Measurements from ENCODE around the gene RPL36A. TPM values are rescaled to one million over a fixed set of nuclear protein-coding genes. Genes with fewer than 3 reads are reported as not detected.

Gene RPL36A
- total and polyA plus RNA-seq, 4 donors: 123 to 519 (median 379) TPM

- H3K27me3 ChIP-seq (ENCODE audit: control insufficient read depth in 4 of 4, insufficient read depth in 4 of 4, low read length in 3 of 4): no peaks in the 10 kb centered on the region
- TF ChIP-seq FOXA1 (IDR thresholded peaks at IDR 0.05) (no peak), NR2F2 (IDR thresholded peaks at IDR 0.05) (no peak), ATF3 (IDR thresholded peaks at IDR 0.05) (no peak), RAD21 (IDR thresholded peaks at IDR 0.05) (no peak), HNF4A (conservative IDR thresholded peaks at IDR 0.05) (no peak), GABPA (IDR thresholded peaks at IDR 0.05 in 1 of 2, conservative IDR thresholded peaks at IDR 0.05 in 1 of 2) (no peak), REST (IDR thresholded peaks at IDR 0.05) (no peak), RXRA (IDR thresholded peaks at IDR 0.05) (no peak), JUND (IDR thresholded peaks at IDR 0.05) (no peak), CTCF (IDR thresholded peaks at IDR 0.05; ENCODE audit: low read depth, low read length, missing input control) (no peak), TAF1 (conservative IDR thresholded peaks at IDR 0.05) (no peak), SP1 (IDR thresholded peaks at IDR 0.05) (no peak), EGR1 (IDR thresholded peaks at IDR 0.05; ENCODE audit: low read depth in 2 of 2) (no peak), YY1 (IDR thresholded peaks at IDR 0.05) (no peak), MAX (IDR thresholded peaks at IDR 0.05) (no peak), ZBTB33 (IDR thresholded peaks at IDR 0.05) (no peak)
- no peak overlapping the region for H3K27ac ChIP-seq (ENCODE audit: low read depth in 1 of 2, low read length in 2 of 2)
- H3K9ac ChIP-seq (ENCODE audit: low read depth in 1 of 2, low read length in 2 of 2): no peak overlapping the region
- no peak for DNase-seq (ENCODE audit: low spot score)
- WGBS: 92% methylated on average over 4 of the region's 4 CpGs
- peaks cover 0 to 4% (median 2%) of the 10 kb centered on the region in 4 donors for H3K36me3 ChIP-seq (ENCODE audit: control insufficient read depth in 4 of 4, insufficient read depth in 3 of 4, low read depth in 1 of 4, low read length in 3 of 4)
- no peaks in the 10 kb centered on the region for H3K4me1 ChIP-seq (ENCODE audit: control insufficient read depth in 4 of 4, insufficient read depth in 4 of 4, low read length in 3 of 4)
- H3K4me3 ChIP-seq (ENCODE audit: low read depth in 1 of 3, low read length in 3 of 3): no peak overlapping the region
- no peaks in the 10 kb centered on the region for H3K9me3 ChIP-seq (ENCODE audit: control insufficient read depth in 4 of 4, low read length in 3 of 4)
Observed at GRCh38 chrX:101398694-101399093, 7.9 kb downstream of the RPL36A start.

- Histone ChIP-seq H3K9me3 (ENCODE audit: control insufficient read depth in 4 of 4, low read length in 3 of 4) (no peaks in the 10 kb centered on the region), H3K4me1 (ENCODE audit: control insufficient read depth in 4 of 4, insufficient read depth in 4 of 4, low read length in 3 of 4) (no peaks in the 10 kb centered on the region), H3K27me3 (ENCODE audit: control insufficient read depth in 4 of 4, insufficient read depth in 4 of 4, low read length in 3 of 4) (no peaks in the 10 kb centered on the region), H3K4me3 (ENCODE audit: low read depth in 1 of 3, low read length in 3 of 3) (no peak overlapping the region), H3K27ac (ENCODE audit: low read depth in 1 of 2, low read length in 2 of 2) (no peak overlapping the region), H3K36me3 (ENCODE audit: control insufficient read depth in 4 of 4, insufficient read depth in 3 of 4, low read depth in 1 of 4, low read length in 3 of 4) (peaks cover 0 to 4% (median 2%) of the 10 kb centered on the region in 4 donors), H3K9ac (ENCODE audit: low read depth in 1 of 2, low read length in 2 of 2) (no peak overlapping the region)
- WGBS: 88% methylated on average over 4 of the region's 4 CpGs
- no peak for DNase-seq (ENCODE audit: low spot score)
- no peak for TF ChIP-seq TAF1 (conservative IDR thresholded peaks at IDR 0.05)
- TF ChIP-seq HNF4G (IDR thresholded peaks at IDR 0.05): no peak
- TF ChIP-seq REST (IDR thresholded peaks at IDR 0.05): no peak
- no peak for TF ChIP-seq SP1 (IDR thresholded peaks at IDR 0.05)
- no peak for TF ChIP-seq ZBTB33 (IDR thresholded peaks at IDR 0.05)
- no peak for TF ChIP-seq RAD21 (IDR thresholded peaks at IDR 0.05)
Observed at GRCh38 chrX:101399825-101400224, 9.0 kb downstream of the RPL36A start.

Data from liver (tissue), 9 donors.